ENCODE data around the gene LIN52. TPM values are rescaled to one million over a fixed set of nuclear protein-coding genes. Genes with fewer than 3 reads are reported as not detected.
"Not testable (repeated sequence)": the region's sequence is repeated elsewhere in the genome, so short reads cannot be mapped to it uniquely, and the experiment has no call there.

The LIN52 gene
- total and polyA plus RNA-seq, 2 donors (not counting 3 experiments of a cell fraction or from before 2014, with no cell fraction given) = 6.6 to 9.7 TPM

- H3K9me1 ChIP-seq (replicated peaks; ENCODE audit: control insufficient read depth, extremely low read depth, insufficient read depth, low read length); H3K9me3 ChIP-seq (replicated peaks; ENCODE audit: control insufficient read depth, insufficient read depth, low read length); H3K4me3 ChIP-seq (replicated peaks in 1 of 3; ENCODE audit: insufficient read depth in 1 of 3, low read depth in 1 of 3, low read length in 3 of 3); H3K27me3 ChIP-seq (ENCODE audit: control insufficient read depth in 2 of 2, insufficient read depth in 2 of 2, low read length in 2 of 2); H2AFZ ChIP-seq (ENCODE audit: low read depth, low read length); H3K79me2 ChIP-seq (ENCODE audit: control insufficient read depth, insufficient read depth, low read length); H3K36me3 ChIP-seq (ENCODE audit: control insufficient read depth in 2 of 2, extremely low read depth in 1 of 2, insufficient read depth in 2 of 2, low read length in 2 of 2); dilution Hi-C loops (cut with MboI; ENCODE audit: extremely low pct_ligation_motif_present, low sequenced_read_pairs); H3K27ac ChIP-seq (ENCODE audit: insufficient read depth, low read depth, low read length); H4K20me1 ChIP-seq (replicated peaks; ENCODE audit: control insufficient read depth, extremely low read depth, insufficient read depth, low read length); H3K4me1 ChIP-seq (ENCODE audit: control insufficient read depth, extremely low read depth, insufficient read depth, low read length); POLR2A ChIA-PET; H3K4me2 ChIP-seq (ENCODE audit: insufficient read depth, low read length); H3K9ac ChIP-seq (replicated peaks; ENCODE audit: extremely low read depth, insufficient read depth, low read length); BruUV-seq (replicated peaks): not testable (repeated sequence)
- peak; percentile 28 to 31 for TF ChIP-seq CTCF (IDR thresholded peaks at IDR 0.05; ENCODE audit: extremely low read depth in 1 of 2, insufficient read depth in 1 of 2, low read depth in 1 of 2, low read length in 2 of 2)
- FAIRE-seq (peak; percentile 64), DNase-seq (ENCODE audit: low read depth, low spot score) (peak; percentile 63)
- intact Hi-C loops (cut with micrococcal nuclease) = loop anchor here (1.0 kb wide), 3 partner anchors 140 to 183 kb away; no protein-coding TSS in a partner anchor
- CTCF ChIA-PET = interaction anchor here (0.6 to 3.5 kb wide), 13 partner anchors 9 to 183 kb away, joined by 3 to 25 read pairs (median 3); no protein-coding TSS in a partner anchor
These were observed 26.9 kb downstream of the LIN52 start for GRCh38 chr14:74111395-74112216.

DNA sequence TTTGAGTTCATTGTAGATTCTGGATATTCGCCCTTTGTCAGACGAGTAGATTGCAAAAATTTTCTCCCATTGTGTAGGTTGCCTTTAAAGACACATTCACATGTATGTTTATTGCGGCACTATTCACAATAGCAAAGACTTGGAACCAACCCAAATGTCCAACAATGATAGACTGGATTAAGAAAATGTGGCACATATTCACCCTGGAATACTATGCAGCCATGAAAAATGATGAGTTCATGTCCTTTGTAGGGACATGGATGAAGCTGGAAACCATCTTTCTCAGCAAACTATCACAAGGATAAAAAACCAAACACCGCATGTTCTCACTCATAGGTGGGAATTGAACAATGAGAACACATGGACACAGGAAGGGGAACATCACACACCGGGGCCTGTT is 40.7 kb downstream of the LIN52 start:
- POLR2A ChIA-PET; H3K4me3 ChIP-seq (replicated peaks in 1 of 3; ENCODE audit: insufficient read depth in 1 of 3, low read depth in 1 of 3, low read length in 3 of 3); H3K79me2 ChIP-seq (ENCODE audit: control insufficient read depth, insufficient read depth, low read length); dilution Hi-C loops (cut with MboI; ENCODE audit: extremely low pct_ligation_motif_present, low sequenced_read_pairs); H3K27ac ChIP-seq (ENCODE audit: insufficient read depth, low read depth, low read length); FAIRE-seq; H3K4me2 ChIP-seq (ENCODE audit: insufficient read depth, low read length); H2AFZ ChIP-seq (ENCODE audit: low read depth, low read length); H3K27me3 ChIP-seq (ENCODE audit: control insufficient read depth in 2 of 2, insufficient read depth in 2 of 2, low read length in 2 of 2); H4K20me1 ChIP-seq (replicated peaks; ENCODE audit: control insufficient read depth, extremely low read depth, insufficient read depth, low read length); H3K36me3 ChIP-seq (ENCODE audit: control insufficient read depth in 2 of 2, extremely low read depth in 1 of 2, insufficient read depth in 2 of 2, low read length in 2 of 2); DNase-seq (ENCODE audit: low read depth, low spot score); H3K9me1 ChIP-seq (replicated peaks; ENCODE audit: control insufficient read depth, extremely low read depth, insufficient read depth, low read length); H3K9me3 ChIP-seq (replicated peaks; ENCODE audit: control insufficient read depth, insufficient read depth, low read length); intact Hi-C loops (cut with micrococcal nuclease); BruUV-seq (replicated peaks); H3K4me1 ChIP-seq (ENCODE audit: control insufficient read depth, extremely low read depth, insufficient read depth, low read length); CTCF ChIA-PET; H3K9ac ChIP-seq (replicated peaks; ENCODE audit: extremely low read depth, insufficient read depth, low read length): not testable (repeated sequence)

Measured in endothelial cell of umbilical vein (primary cell).